Transverse colon (tissue), 4 donors: ENCODE results near the gene KLF3.

Experiments
- EP300 ChIP-seq: sonication (generic); formaldehyde crosslinking; IDR thresholded peaks from one replicate; pipeline ENCODE4 v1.6.1; 2017; ENCODE audit warnings: antibody characterized with exemption, low read depth
- POLR2A ChIP-seq: fragments of 450-650 bp; IDR thresholded peaks from one replicate; pipeline ENCODE4 v1.6.1; 2016; ENCODE audit warnings: antibody characterized with exemption, mild to moderate bottlenecking, moderate library complexity
- POLR2AphosphoS5 ChIP-seq, 3 donors: sonication (generic); formaldehyde crosslinking; IDR thresholded peaks; one replicate each; pipeline ENCODE4 v1.6.1; 2016; ENCODE audit warnings: antibody characterized with exemption in 3 of 3
- TF ChIP-seq, protein P1 (sequence below), 5 experiments: fragments of 200-600 bp in 3 of 5; fragments of 450-650 bp in 2 of 5; sonication (generic) in 3 of 5; IDR thresholded peaks; 1 replicate in 2 of 5; 2 replicates in 3 of 5; pipeline ENCODE4 v1.5.1; 2016 to 2017; ENCODE audit warnings: antibody characterized with exemption in 5 of 5, inconsistent platforms in 3 of 5, mild to moderate bottlenecking in 2 of 5, moderate library complexity in 1 of 5

DNA sequence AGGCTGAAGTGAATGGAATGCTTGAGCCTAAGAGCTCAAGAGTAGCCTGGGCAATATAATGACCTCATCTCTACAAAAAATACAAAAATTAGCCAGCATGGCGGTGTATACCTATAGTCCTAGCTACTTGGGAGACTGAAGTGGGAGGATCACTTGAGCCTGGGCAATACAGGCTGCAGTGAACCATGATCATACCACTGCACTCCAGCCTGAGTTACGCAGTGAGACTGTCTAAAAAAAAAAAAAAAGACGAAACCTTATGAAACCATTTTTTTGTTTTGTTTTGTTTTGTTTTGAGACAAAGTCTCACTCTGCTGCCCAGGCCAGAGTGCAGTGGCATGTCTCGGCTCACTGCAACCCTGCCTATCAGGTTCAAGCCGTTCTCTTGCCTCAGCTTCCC, 81.9 kb downstream of the KLF3 start:
- TF ChIP-seq, protein P1, sequence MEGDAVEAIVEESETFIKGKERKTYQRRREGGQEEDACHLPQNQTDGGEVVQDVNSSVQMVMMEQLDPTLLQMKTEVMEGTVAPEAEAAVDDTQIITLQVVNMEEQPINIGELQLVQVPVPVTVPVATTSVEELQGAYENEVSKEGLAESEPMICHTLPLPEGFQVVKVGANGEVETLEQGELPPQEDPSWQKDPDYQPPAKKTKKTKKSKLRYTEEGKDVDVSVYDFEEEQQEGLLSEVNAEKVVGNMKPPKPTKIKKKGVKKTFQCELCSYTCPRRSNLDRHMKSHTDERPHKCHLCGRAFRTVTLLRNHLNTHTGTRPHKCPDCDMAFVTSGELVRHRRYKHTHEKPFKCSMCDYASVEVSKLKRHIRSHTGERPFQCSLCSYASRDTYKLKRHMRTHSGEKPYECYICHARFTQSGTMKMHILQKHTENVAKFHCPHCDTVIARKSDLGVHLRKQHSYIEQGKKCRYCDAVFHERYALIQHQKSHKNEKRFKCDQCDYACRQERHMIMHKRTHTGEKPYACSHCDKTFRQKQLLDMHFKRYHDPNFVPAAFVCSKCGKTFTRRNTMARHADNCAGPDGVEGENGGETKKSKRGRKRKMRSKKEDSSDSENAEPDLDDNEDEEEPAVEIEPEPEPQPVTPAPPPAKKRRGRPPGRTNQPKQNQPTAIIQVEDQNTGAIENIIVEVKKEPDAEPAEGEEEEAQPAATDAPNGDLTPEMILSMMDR (IDR thresholded peaks at IDR 0.05) = no peak
- TF ChIP-seq POLR2A (no peak), POLR2AphosphoS5 (IDR thresholded peaks at IDR 0.05) (no peak), EP300 (no peak)
